Cardiac muscle cell (in vitro differentiated cells and primary cell): Measurements from ENCODE around the gene AGPAT3. TPM values are rescaled to one million over a fixed set of nuclear protein-coding genes. Genes with fewer than 3 reads are reported as not detected.

ENCODE experiments used
- DNase-seq, 2 donors: peaks; one replicate each; pipeline versions ENCODE4 v3.0.0 to v3.0.0-alpha.2; 2010 to 2017; ENCODE audit warnings: low read depth in 1 of 2, low spot score in 1 of 2
- H3K27ac ChIP-seq: fragments of 200-600 bp; sonication (generic); 2 replicates; pipeline ENCODE4 v1.5.1; 2016
- H3K27me3 ChIP-seq: fragments of 200-600 bp; sonication (generic); 2 replicates; pipeline ENCODE4 v1.6.0; 2016; ENCODE audit warnings: control low read depth
- H3K36me3 ChIP-seq: fragments of 200-600 bp; sonication (generic); 2 replicates; pipeline ENCODE4 v1.5.1; 2016; ENCODE audit warnings: control low read depth
- H3K4me1 ChIP-seq: fragments of 200-600 bp; sonication (generic); 2 replicates; pipeline ENCODE4 v1.8.1; 2017; ENCODE audit warnings: low read depth, mild to moderate bottlenecking, mixed run types
- H3K4me3 ChIP-seq: fragments of 200-600 bp; sonication (generic); 2 replicates; pipeline ENCODE4 v1.5.1; 2016; ENCODE audit warnings: mild to moderate bottlenecking
- H3K9me3 ChIP-seq: fragments of 200-600 bp; sonication (generic); 2 replicates; pipeline ENCODE4 v1.5.1; 2017; ENCODE audit warnings: low read depth, mild to moderate bottlenecking, control low read depth
- polyA plus RNA-seq: library from polyadenylated mRNA; unstranded; fragments of >200 nt; fragmentation: Nextera tagmentation; extraction: Ambion mirVana; gene quantifications from 2 replicates; pipeline ENCODE4 v1.2.1, GENCODE V29; 2016
- total RNA-seq: library from RNA; depleted of rRNA; stranded (reverse); fragments of >200 nt; gene quantifications from 2 replicates; pipeline ENCODE4 v1.2.3, GENCODE V29; 2016
- TF ChIP-seq, protein P1 (sequence below): IDR thresholded peaks from 2 replicates; pipeline ENCODE4 v1.5.1; 2012; ENCODE audit warnings: low read depth, mild to moderate bottlenecking, low read length

The AGPAT3 gene
- total and polyA plus RNA-seq, 2 experiments from 2014 or later = 12.4 to 23.6 TPM

DNA sequence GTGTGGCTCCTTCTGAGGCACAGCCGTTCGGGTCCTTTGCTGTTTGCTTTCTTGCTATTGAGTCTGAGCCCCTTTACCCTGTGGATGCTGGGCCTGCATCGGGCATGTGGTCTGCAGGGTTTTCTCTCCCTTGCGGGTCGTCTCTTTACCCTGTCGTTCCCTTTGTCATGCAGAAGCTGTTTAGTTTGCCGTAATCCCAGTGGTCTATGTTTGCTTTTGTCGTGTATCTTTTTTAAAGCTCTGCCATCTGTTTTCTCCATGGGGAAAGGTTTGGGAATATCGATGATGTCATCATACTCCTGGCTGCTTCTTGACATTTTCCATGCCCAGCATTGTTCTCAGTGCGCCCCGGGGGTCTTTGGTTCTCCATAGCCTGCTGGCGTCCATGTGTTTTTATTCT, 68.2 kb downstream of the AGPAT3 start:
- TF ChIP-seq, protein P1, sequence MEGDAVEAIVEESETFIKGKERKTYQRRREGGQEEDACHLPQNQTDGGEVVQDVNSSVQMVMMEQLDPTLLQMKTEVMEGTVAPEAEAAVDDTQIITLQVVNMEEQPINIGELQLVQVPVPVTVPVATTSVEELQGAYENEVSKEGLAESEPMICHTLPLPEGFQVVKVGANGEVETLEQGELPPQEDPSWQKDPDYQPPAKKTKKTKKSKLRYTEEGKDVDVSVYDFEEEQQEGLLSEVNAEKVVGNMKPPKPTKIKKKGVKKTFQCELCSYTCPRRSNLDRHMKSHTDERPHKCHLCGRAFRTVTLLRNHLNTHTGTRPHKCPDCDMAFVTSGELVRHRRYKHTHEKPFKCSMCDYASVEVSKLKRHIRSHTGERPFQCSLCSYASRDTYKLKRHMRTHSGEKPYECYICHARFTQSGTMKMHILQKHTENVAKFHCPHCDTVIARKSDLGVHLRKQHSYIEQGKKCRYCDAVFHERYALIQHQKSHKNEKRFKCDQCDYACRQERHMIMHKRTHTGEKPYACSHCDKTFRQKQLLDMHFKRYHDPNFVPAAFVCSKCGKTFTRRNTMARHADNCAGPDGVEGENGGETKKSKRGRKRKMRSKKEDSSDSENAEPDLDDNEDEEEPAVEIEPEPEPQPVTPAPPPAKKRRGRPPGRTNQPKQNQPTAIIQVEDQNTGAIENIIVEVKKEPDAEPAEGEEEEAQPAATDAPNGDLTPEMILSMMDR = no peak
- no peaks in the 10 kb centered on the region for H3K27me3 ChIP-seq
- H3K27ac ChIP-seq = no peak overlapping the region
- no peaks in the 10 kb centered on the region for H3K9me3 ChIP-seq
- H3K4me3 ChIP-seq = no peak overlapping the region
- no peak for DNase-seq
- no peaks in the 10 kb centered on the region for H3K36me3 ChIP-seq
- H3K4me1 ChIP-seq = no peaks in the 10 kb centered on the region

GRCh38 chr21:43933680-43934079, 68.7 kb downstream of the AGPAT3 start:
- H3K27ac ChIP-seq = no peak overlapping the region
- no peak overlapping the region for H3K4me3 ChIP-seq
- H3K4me1 ChIP-seq = no peaks in the 10 kb centered on the region
- TF ChIP-seq, protein P1 = no peak
- H3K9me3 ChIP-seq = no peaks in the 10 kb centered on the region
- no peak for DNase-seq
- no peaks in the 10 kb centered on the region for H3K36me3 ChIP-seq
- H3K27me3 ChIP-seq = no peaks in the 10 kb centered on the region

GRCh38 chr21:43934116-43934515, 69.1 kb downstream of the AGPAT3 start:
- Histone ChIP-seq H3K27me3 (no peaks in the 10 kb centered on the region), H3K4me1 (no peaks in the 10 kb centered on the region), H3K36me3 (no peaks in the 10 kb centered on the region), H3K27ac (no peak overlapping the region), H3K4me3 (no peak overlapping the region), H3K9me3 (no peaks in the 10 kb centered on the region)
- DNase-seq = no peak
- TF ChIP-seq, protein P1 = no peak

GRCh38 chr21:43934716-43935705, 70.0 kb downstream of the AGPAT3 start:
- TF ChIP-seq, protein P1 = no peak
- Histone ChIP-seq H3K36me3 (no peaks in the 10 kb centered on the region), H3K4me1 (no peaks in the 10 kb centered on the region), H3K27me3 (no peaks in the 10 kb centered on the region), H3K27ac (no peak overlapping the region), H3K9me3 (no peaks in the 10 kb centered on the region), H3K4me3 (no peak overlapping the region)
- DNase-seq = no peak

DNA sequence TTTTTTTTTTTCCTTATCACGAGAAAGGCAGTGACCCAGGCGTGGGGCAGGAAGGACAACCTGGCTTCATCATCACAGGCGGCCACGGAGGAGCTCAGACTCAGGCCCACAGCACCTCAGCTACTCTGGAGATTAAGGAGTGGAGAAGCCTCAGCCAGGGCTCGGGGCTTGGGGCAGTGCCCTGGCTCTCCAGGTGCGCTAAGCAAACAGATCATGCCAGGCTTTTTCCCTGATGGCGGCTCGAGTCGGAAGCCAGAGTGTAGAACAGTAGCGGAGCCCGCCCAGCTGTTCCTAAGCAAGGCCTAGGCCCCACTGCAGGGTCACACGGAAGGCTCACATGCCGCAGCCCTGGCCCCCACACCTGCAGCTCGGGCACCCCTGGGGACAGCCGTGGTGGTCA, 70.7 kb downstream of the AGPAT3 start:
- Histone ChIP-seq H3K27me3 (no peaks in the 10 kb centered on the region), H3K27ac (no peak overlapping the region), H3K4me1 (no peaks in the 10 kb centered on the region), H3K36me3 (no peaks in the 10 kb centered on the region), H3K4me3 (no peak overlapping the region), H3K9me3 (no peaks in the 10 kb centered on the region)
- TF ChIP-seq, protein P1 = no peak
- DNase-seq = no peak
